ENCODE data around the gene RAP1GAP. TPM values are rescaled to one million over a fixed set of nuclear protein-coding genes. Genes with fewer than 3 reads are reported as not detected.

The RAP1GAP gene
- total and polyA plus RNA-seq, 9 of the 15 experiments (the other 6 are each of a cell fraction or from before 2014, with no cell fraction given): 0.29 to 30.2 (median 19.2) TPM

GRCh38 chr1:21610989-21611785 lies 58.0 kb downstream of the RAP1GAP start:
- in situ Hi-C loops (cut with MboI): no loop called here
- peaks cover 4% of the 10 kb centered on the region for H3K9me1 ChIP-seq (ENCODE audit: control insufficient read depth, insufficient read depth, low read length)
- no peaks in the 10 kb centered on the region for H4K20me1 ChIP-seq (replicated peaks; ENCODE audit: control insufficient read depth, insufficient read depth, low read length)
- 89% methylated on average over 21 of the region's 21 CpGs for WGBS (ENCODE audit: insufficient coverage, low coverage, missing lambda C conversion rate)
- no peaks in the 10 kb centered on the region for H3K79me2 ChIP-seq (ENCODE audit: control insufficient read depth, insufficient read depth, low read length)
- no peak overlapping the region for H3K4me2 ChIP-seq (ENCODE audit: insufficient read depth, low read length)
- H3K27me3 ChIP-seq (ENCODE audit: control insufficient read depth in 2 of 2, insufficient read depth in 2 of 2, low read length in 2 of 2): no peaks in the 10 kb centered on the region
- ChIA-PET CTCF (ENCODE audit: low intra/inter-chr PET ratio) (no interaction called here), POLR2A (interaction anchor here (0.6 to 2.5 kb wide), 12 partner anchors 9 to 285 kb away, joined by 3 to 11 read pairs (median 3); no protein-coding TSS in a partner anchor)
- no peak overlapping the region for H3K4me3 ChIP-seq
- BruUV-seq (replicated peaks): no TSS peak
- peaks cover 53% of the 10 kb centered on the region for H3K36me3 ChIP-seq (ENCODE audit: control insufficient read depth, insufficient read depth, low read length)
- H3K4me1 ChIP-seq (replicated peaks in 1 of 2; ENCODE audit: control insufficient read depth in 2 of 2, insufficient read depth in 2 of 2, low read length in 2 of 2): peaks cover 62 to 82% of the 10 kb centered on the region in 2 experiments
- H2AFZ ChIP-seq (ENCODE audit: low read depth, low read length): no peak overlapping the region
- no peaks in the 10 kb centered on the region for H3K9me3 ChIP-seq (replicated peaks; ENCODE audit: control insufficient read depth, insufficient read depth, low read depth, low read length)
- TF ChIP-seq NCOA6 (IDR thresholded peaks at IDR 0.05) (no peak), RERE (CRISPR knock-in tag; IDR thresholded peaks at IDR 0.05; ENCODE audit: borderline replicate concordance) (0 out of 2 replicates have a peak, but pooled peaks have one; percentile 45), MECOM (CRISPR knock-in tag; IDR thresholded peaks at IDR 0.05) (no peak), POLR2G (IDR thresholded peaks at IDR 0.05; ENCODE audit: low read depth, low read length) (0 out of 2 replicates have a peak, but pooled peaks have one; percentile 20), KAT7 (CRISPR knock-in tag; IDR thresholded peaks at IDR 0.05; ENCODE audit: borderline replicate concordance) (0 out of 2 replicates have a peak, but pooled peaks have one; percentile 48), FOXA3 (CRISPR knock-in tag; conservative IDR thresholded peaks at IDR 0.05 in 1 of 2, IDR thresholded peaks at IDR 0.05 in 1 of 2) (no peak)
- intact Hi-C loops (cut with micrococcal nuclease): no loop called here
- peak overlapping the region in 1 of 2 experiments; percentile 87; a peak in 2 of 4 replicates for H3K9ac ChIP-seq (ENCODE audit: insufficient read depth in 1 of 2, low read depth in 2 of 2, low read length in 2 of 2)
- FAIRE-seq (no peak), DNase-seq (ENCODE audit: extremely low read depth in 1 of 4, low spot score in 3 of 4) (no peak), ATAC-seq (no peak)
- H3K27ac ChIP-seq (ENCODE audit: extremely low read depth, low read depth, low read length): peak overlapping the region; percentile 48; the same call in 1 of the 3 replicates

Data from K562 (cell line).